MCF 10A (cell line): ENCODE results near the gene TNIK. TPM values are rescaled to one million over a fixed set of nuclear protein-coding genes. Genes with fewer than 3 reads are reported as not detected.

Experiments
- BruUV-seq: library from RNA; stranded (reverse); fragments of 400-500 nt; replicated peaks from 2 replicates; lab custom pipeline; 2021; lab: Mats Ljungman, UMichigan
- CTCF ChIA-PET: fragments of 300-600 bp; sonication (Branson Sonifier 250); formaldehyde crosslinking; extraction: SDS; loops from one replicate; lab custom pipeline; 2021; ENCODE audit warnings: antibody characterized with exemption, inconsistent platforms; lab: Yijun Ruan, JAX
- POLR2A ChIA-PET: fragments of 300-600, 350-650 bp; sonication (Branson Sonifier 250); formaldehyde crosslinking; extraction: SDS; loops from one replicate; lab custom pipeline; 2020; ENCODE audit warnings: antibody characterized with exemption, inconsistent platforms; lab: Yijun Ruan, JAX
- DNase-seq: peaks from one replicate; pipeline ENCODE4 v3.0.0-alpha.2; 2018; ENCODE audit not compliant: unreplicated experiment
- H3K27ac Mint-ChIP-seq: one replicate; pipeline ENCODE4 v1.8.0; 2022; ENCODE audit warnings: mild to moderate bottlenecking, low read depth, mixed read lengths; ENCODE audit not compliant: unreplicated experiment
- H3K27me3 Mint-ChIP-seq: one replicate; pipeline ENCODE4 v1.8.0; 2022; ENCODE audit warnings: mixed read lengths; ENCODE audit not compliant: insufficient read depth, unreplicated experiment
- H3K36me3 Mint-ChIP-seq: one replicate; pipeline ENCODE4 v1.8.0; 2022; ENCODE audit warnings: mild to moderate bottlenecking, moderate library complexity, mixed read lengths; ENCODE audit not compliant: insufficient read depth, unreplicated experiment
- H3K4me1 Mint-ChIP-seq: one replicate; pipeline ENCODE4 v1.8.0; 2022; ENCODE audit warnings: mixed read lengths; ENCODE audit not compliant: insufficient read depth, unreplicated experiment
- H3K4me3 Mint-ChIP-seq: one replicate; pipeline ENCODE4 v1.8.0; 2022; ENCODE audit warnings: mild to moderate bottlenecking, moderate library complexity, mixed read lengths; ENCODE audit not compliant: unreplicated experiment
- H3K9me3 Mint-ChIP-seq: one replicate; pipeline ENCODE4 v1.8.0; 2022; ENCODE audit warnings: mixed read lengths; ENCODE audit not compliant: unreplicated experiment
- intact Hi-C: fragments of 100-400 bp; cut with micrococcal nuclease; formaldehyde crosslinking; loops from 2 replicates; pipeline ENCODE4 v1.14.1; 2022
- total RNA-seq: library from RNA; stranded (reverse); gene quantifications from 2 replicates; pipeline ENCODE4 v1.2.3, GENCODE V29; 2022
- TF ChIP-seq, protein P1 (sequence below): fragments of 200-600 bp; IDR thresholded peaks from one replicate; pipeline ENCODE4 v1.8.0; 2022; ENCODE audit warnings: antibody characterized with exemption, mild to moderate bottlenecking; ENCODE audit not compliant: unreplicated experiment

TNIK gene
- total RNA-seq, 1 experiment from 2014 or later: 3.4 TPM

DNA sequence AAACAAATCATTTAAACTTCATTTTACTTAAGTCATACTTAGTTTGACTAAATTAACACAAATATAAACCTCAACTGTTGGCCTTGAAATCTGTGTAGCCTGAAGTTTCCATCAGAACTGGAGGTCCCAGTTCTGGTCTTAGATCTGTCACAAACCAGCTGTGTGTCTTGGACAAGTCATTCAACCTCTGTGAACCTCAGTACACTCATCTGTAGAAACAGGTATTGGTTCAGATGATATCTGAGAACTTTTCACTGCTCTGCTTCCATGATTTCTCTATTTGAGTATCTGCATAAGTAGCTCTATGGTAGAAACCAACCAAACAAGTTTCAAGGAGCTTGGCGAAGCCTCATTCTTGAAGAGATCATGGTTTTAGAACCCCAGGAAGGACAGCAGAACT is 373.3 kb downstream of the TNIK start:
- POLR2A ChIA-PET: no interaction called here
- no peaks in the 10 kb centered on the region for H3K9me3 Mint-ChIP-seq
- no peak for DNase-seq
- no peaks in the 10 kb centered on the region for H3K36me3 Mint-ChIP-seq
- no peaks in the 10 kb centered on the region for H3K27me3 Mint-ChIP-seq
- TF ChIP-seq, protein P1, sequence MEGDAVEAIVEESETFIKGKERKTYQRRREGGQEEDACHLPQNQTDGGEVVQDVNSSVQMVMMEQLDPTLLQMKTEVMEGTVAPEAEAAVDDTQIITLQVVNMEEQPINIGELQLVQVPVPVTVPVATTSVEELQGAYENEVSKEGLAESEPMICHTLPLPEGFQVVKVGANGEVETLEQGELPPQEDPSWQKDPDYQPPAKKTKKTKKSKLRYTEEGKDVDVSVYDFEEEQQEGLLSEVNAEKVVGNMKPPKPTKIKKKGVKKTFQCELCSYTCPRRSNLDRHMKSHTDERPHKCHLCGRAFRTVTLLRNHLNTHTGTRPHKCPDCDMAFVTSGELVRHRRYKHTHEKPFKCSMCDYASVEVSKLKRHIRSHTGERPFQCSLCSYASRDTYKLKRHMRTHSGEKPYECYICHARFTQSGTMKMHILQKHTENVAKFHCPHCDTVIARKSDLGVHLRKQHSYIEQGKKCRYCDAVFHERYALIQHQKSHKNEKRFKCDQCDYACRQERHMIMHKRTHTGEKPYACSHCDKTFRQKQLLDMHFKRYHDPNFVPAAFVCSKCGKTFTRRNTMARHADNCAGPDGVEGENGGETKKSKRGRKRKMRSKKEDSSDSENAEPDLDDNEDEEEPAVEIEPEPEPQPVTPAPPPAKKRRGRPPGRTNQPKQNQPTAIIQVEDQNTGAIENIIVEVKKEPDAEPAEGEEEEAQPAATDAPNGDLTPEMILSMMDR: no peak
- no peak overlapping the region for H3K4me3 Mint-ChIP-seq
- intact Hi-C loops: no loop called here
- CTCF ChIA-PET: no interaction called here
- peaks cover 20% of the 10 kb centered on the region for H3K4me1 Mint-ChIP-seq
- no peak overlapping the region for H3K27ac Mint-ChIP-seq
- no TSS peak for BruUV-seq

DNA sequence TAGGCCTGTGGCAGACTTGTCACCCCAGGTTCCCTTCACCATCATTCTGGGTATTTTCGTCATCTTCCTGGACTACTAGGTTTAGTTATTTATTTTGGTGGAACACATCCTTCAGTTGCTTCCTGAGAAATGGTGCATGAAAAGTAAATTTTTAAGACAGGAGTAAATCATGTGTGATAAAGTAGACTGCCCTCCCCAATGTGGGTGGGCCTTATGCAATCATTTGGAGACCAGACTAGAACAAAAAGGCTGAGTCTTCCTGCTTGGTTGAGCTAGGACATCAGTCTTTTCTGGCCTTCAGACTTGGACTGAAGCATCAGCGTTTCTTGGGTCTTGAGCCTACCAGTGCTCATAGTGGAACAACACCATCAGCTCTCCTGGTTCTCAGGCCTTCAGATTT is 382.9 kb downstream of the TNIK start:
- H3K4me3 Mint-ChIP-seq: no peak overlapping the region
- no peaks in the 10 kb centered on the region for H3K4me1 Mint-ChIP-seq
- no peaks in the 10 kb centered on the region for H3K9me3 Mint-ChIP-seq
- POLR2A ChIA-PET: no interaction called here
- H3K36me3 Mint-ChIP-seq: peaks cover 7% of the 10 kb centered on the region
- no peak overlapping the region for H3K27ac Mint-ChIP-seq
- no TSS peak for BruUV-seq
- CTCF ChIA-PET: interaction anchor here (0.5 to 0.7 kb wide), 2 partner anchors 23 to 28 kb away, joined by 3 read pairs; no protein-coding TSS in a partner anchor
- no peak for DNase-seq
- intact Hi-C loops: no loop called here
- TF ChIP-seq, protein P1: no peak
- no peaks in the 10 kb centered on the region for H3K27me3 Mint-ChIP-seq

DNA sequence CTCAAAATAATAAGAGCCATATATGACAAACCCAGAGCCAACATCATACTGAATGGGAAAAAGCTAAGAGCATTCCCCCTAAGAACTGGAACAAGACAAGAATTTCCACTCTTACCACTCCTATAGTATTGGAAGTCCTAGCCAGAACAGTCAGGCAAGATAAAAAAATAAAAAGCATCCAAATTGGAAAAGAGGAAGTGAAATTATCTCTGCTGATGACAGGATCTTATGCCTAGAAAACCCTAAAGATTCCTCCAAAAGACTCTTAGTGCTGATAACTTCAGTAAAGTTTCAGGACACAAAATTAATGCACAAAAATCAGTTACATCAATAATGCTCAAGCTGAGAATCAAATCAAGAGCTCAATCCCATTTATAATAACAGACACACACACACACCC is 387.8 kb downstream of the TNIK start:
- Mint-ChIP-seq H3K27ac (no peak overlapping the region), H3K36me3 (peaks cover 7% of the 10 kb centered on the region), H3K4me3 (no peak overlapping the region), H3K4me1 (no peaks in the 10 kb centered on the region), H3K27me3 (no peaks in the 10 kb centered on the region), H3K9me3 (no peaks in the 10 kb centered on the region)
- DNase-seq: no peak
- ChIA-PET CTCF (interaction anchor here (0.6 kb wide), 1 partner anchor 10 kb away, joined by 3 read pairs; no protein-coding TSS in a partner anchor), POLR2A (no interaction called here)
- BruUV-seq: no TSS peak
- intact Hi-C loops: no loop called here
- TF ChIP-seq, protein P1: no peak

DNA sequence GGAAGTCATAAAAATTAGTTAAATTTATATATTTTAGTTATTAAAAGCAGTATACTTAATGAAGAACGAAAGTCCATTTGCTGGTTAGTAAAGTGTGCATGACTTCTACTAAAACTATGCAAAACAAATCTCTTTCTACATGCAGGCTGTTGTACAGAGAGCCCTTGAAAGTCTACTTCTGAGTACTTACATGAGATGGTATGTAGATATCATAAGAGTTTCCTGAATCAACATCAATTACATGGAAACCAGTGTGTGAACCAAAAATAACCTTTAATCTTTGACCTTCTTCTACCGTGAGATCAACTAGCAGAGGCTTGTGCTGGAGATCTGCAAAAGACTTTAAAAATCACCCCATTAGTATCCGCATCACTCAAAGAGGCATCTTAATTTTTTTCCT is 391.5 kb downstream of the TNIK start:
- H3K36me3 Mint-ChIP-seq: no peaks in the 10 kb centered on the region
- POLR2A ChIA-PET: no interaction called here
- no peak for DNase-seq
- no peaks in the 10 kb centered on the region for H3K9me3 Mint-ChIP-seq
- CTCF ChIA-PET: no interaction called here
- intact Hi-C loops: no loop called here
- no peaks in the 10 kb centered on the region for H3K4me1 Mint-ChIP-seq
- H3K27ac Mint-ChIP-seq: no peak overlapping the region
- no peaks in the 10 kb centered on the region for H3K27me3 Mint-ChIP-seq
- H3K4me3 Mint-ChIP-seq: no peak overlapping the region
- TF ChIP-seq, protein P1: no peak
- BruUV-seq: no TSS peak
